Left ventricle myocardium inferior (tissue), 1 donor: ENCODE data around the gene HHIPL1. TPM values are rescaled to one million over a fixed set of nuclear protein-coding genes. Genes with fewer than 3 reads are reported as not detected.

Experiments used
- DNase-seq: peaks from one replicate; pipeline ENCODE4 v3.0.0-alpha.2; 2020
- H3K27ac ChIP-seq: fragments of 200-600 bp; replicated peaks from 2 replicates; pipeline ENCODE4 v1.8.0; 2021
- H3K27me3 ChIP-seq: fragments of 200-600 bp; 2 replicates; pipeline ENCODE4 v1.8.0; 2021; ENCODE audit warnings: low read depth
- H3K36me3 ChIP-seq: fragments of 200-600 bp; 2 replicates; pipeline ENCODE4 v1.8.0; 2021
- H3K4me1 ChIP-seq: fragments of 200-600 bp; 2 replicates; pipeline ENCODE4 v1.8.0; 2021
- H3K4me3 ChIP-seq: fragments of 200-600 bp; 2 replicates; pipeline ENCODE4 v1.8.0; 2021; ENCODE audit warnings: mild to moderate bottlenecking, moderate library complexity
- H3K9me3 ChIP-seq: fragments of 200-600 bp; replicated peaks from 2 replicates; pipeline ENCODE4 v1.8.0; 2021
- intact Hi-C: fragments of 100-400 bp; cut with micrococcal nuclease; formaldehyde crosslinking; loops from one replicate; pipeline ENCODE4 v1.11.0; 2022
- total RNA-seq: library from RNA; stranded (reverse); fragmentation: NEBNext Ultra II Directional; extraction: Animal tissue kit (Norgen Biotek cat#: 25700); gene quantifications from one replicate; pipeline ENCODE4 v1.2.1, GENCODE V29; 2021
- TF ChIP-seq, protein P1 (sequence below): fragments of 200-600 bp; IDR thresholded peaks from 2 replicates; pipeline ENCODE4 v1.8.0; 2021; ENCODE audit warnings: antibody characterized with exemption, mild to moderate bottlenecking, borderline replicate concordance
- donor health status: DM: no; HTN: yes; CAD: no; lungs with severe emphysema.

HHIPL1 gene
- total RNA-seq, 1 donor from 2014 or later = 1.2 TPM

DNA sequence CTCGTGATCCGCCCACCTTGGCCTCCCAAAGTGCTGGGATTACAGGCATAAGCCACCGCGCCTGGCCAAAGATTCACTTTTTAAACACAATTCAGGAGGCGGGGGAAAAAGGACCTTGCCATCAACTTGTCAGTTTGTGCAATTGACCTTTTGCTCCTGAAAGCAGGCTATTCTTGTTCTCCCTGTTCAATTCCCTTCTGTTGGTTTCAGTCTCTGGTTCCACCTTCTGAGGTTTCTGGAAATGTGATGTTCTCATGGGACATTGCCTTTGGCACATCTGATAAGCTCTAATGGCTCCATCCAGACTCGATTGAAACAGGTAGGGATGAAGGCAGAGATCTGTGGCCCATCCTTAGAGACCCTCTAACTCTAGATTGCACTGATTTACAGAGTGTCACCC is 23.0 kb upstream of the HHIPL1 start:
- peaks cover 24% of the 10 kb centered on the region for H3K4me1 ChIP-seq
- no peaks in the 10 kb centered on the region for H3K27me3 ChIP-seq
- DNase-seq = no peak
- no peak overlapping the region for H3K4me3 ChIP-seq
- H3K9me3 ChIP-seq = no peaks in the 10 kb centered on the region
- TF ChIP-seq, protein P1, sequence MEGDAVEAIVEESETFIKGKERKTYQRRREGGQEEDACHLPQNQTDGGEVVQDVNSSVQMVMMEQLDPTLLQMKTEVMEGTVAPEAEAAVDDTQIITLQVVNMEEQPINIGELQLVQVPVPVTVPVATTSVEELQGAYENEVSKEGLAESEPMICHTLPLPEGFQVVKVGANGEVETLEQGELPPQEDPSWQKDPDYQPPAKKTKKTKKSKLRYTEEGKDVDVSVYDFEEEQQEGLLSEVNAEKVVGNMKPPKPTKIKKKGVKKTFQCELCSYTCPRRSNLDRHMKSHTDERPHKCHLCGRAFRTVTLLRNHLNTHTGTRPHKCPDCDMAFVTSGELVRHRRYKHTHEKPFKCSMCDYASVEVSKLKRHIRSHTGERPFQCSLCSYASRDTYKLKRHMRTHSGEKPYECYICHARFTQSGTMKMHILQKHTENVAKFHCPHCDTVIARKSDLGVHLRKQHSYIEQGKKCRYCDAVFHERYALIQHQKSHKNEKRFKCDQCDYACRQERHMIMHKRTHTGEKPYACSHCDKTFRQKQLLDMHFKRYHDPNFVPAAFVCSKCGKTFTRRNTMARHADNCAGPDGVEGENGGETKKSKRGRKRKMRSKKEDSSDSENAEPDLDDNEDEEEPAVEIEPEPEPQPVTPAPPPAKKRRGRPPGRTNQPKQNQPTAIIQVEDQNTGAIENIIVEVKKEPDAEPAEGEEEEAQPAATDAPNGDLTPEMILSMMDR = no peak
- intact Hi-C loops = no loop called here
- no peak overlapping the region for H3K27ac ChIP-seq
- no peaks in the 10 kb centered on the region for H3K36me3 ChIP-seq

DNA sequence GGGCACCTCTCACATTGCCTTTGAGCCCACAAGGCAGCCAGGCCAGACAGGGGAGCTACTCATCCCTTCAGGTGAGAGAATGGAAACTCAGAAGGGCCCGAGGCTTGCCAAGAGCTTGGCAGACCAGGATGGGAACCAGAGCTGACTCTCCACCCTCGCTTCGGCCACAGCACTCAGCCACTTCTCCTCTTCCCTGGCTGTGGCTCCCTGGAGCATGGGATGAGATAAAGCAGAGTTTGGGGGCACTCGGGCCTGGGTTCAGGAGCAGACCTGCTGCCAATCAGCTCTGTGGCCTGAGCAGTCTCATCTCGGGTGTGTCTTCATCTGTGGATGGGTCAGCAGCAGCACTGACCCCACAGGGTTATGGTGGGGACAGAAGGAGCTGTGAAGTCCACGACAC is 20.9 kb upstream of the HHIPL1 start:
- Histone ChIP-seq H3K9me3 (no peaks in the 10 kb centered on the region), H3K27me3 (no peaks in the 10 kb centered on the region), H3K4me3 (no peak overlapping the region), H3K36me3 (no peaks in the 10 kb centered on the region), H3K27ac (no peak overlapping the region), H3K4me1 (peaks cover 22% of the 10 kb centered on the region)
- intact Hi-C loops = no loop called here
- TF ChIP-seq, protein P1 = no peak
- no peak for DNase-seq

- Histone ChIP-seq H3K27ac (no peak overlapping the region), H3K27me3 (no peaks in the 10 kb centered on the region), H3K9me3 (no peaks in the 10 kb centered on the region), H3K4me1 (peaks cover 14% of the 10 kb centered on the region), H3K36me3 (no peaks in the 10 kb centered on the region), H3K4me3 (no peak overlapping the region)
- no peak for DNase-seq
- intact Hi-C loops = no loop called here
- TF ChIP-seq, protein P1 = no peak
Observed at GRCh38 chr14:99624971-99625370, 20.0 kb upstream of the HHIPL1 start.

GRCh38 chr14:99625476-99625875 is 19.5 kb upstream of the HHIPL1 start:
- no peak overlapping the region for H3K4me3 ChIP-seq
- H3K36me3 ChIP-seq = no peaks in the 10 kb centered on the region
- no peak for DNase-seq
- H3K27ac ChIP-seq = no peak overlapping the region
- intact Hi-C loops = no loop called here
- no peaks in the 10 kb centered on the region for H3K27me3 ChIP-seq
- peaks cover 9% of the 10 kb centered on the region for H3K4me1 ChIP-seq
- H3K9me3 ChIP-seq = no peaks in the 10 kb centered on the region
- TF ChIP-seq, protein P1 = no peak

DNA sequence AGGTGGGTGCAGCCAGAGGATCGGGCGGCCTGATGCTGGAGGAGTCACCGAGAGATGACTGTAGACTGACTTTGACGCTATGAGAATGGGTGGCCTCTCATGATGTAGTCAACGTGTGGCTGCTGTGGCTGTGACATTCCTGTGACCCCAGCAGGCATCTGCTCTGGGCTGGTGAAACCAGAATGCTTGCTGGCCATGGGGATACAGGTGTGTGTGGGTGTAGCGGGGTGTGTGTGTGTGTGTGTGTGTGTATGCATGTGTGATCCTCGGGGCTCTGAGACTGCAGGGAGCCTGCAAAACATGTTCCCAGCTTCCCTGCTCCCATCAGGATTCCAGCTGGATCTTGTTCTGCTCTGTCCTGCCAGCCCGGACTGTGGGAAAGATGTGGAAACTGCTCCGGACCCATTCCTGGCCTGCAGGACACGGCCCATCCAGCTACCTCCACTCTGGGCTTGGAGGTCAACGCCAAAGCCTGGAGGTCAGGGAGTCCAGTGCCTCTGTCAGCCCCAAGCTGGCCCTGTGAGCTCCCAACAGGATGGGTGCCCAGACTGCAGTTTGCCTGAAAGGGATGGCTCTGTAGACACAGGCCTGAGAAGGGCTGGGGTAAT is 18.8 kb upstream of the HHIPL1 start:
- TF ChIP-seq, protein P1 = no peak
- no peaks in the 10 kb centered on the region for H3K36me3 ChIP-seq
- no peaks in the 10 kb centered on the region for H3K27me3 ChIP-seq
- no peak overlapping the region for H3K4me3 ChIP-seq
- intact Hi-C loops = no loop called here
- no peak for DNase-seq
- peaks cover 7% of the 10 kb centered on the region for H3K4me1 ChIP-seq
- H3K27ac ChIP-seq = no peak overlapping the region
- H3K9me3 ChIP-seq = no peaks in the 10 kb centered on the region
